ENCODE results near the gene SPRR2G.
"Not testable (repeated sequence)": the region's sequence is repeated elsewhere in the genome, so short reads cannot be mapped to it uniquely, and the experiment has no call there.

The SPRR2G gene

GRCh38 chr1:153140484-153140883, 10.2 kb downstream of the SPRR2G start:
- no peak for DNase-seq (ENCODE audit: low read depth, low spot score)
- H3K4me3 ChIP-seq (ENCODE audit: low read depth, low read length) = no peak overlapping the region
- POLR2A ChIA-PET = no interaction called here
- CTCF ChIA-PET = no interaction called here
- no peak for TF ChIP-seq CTCF (IDR thresholded peaks at IDR 0.05; ENCODE audit: insufficient read depth, low read length, missing control alignments)

DNA sequence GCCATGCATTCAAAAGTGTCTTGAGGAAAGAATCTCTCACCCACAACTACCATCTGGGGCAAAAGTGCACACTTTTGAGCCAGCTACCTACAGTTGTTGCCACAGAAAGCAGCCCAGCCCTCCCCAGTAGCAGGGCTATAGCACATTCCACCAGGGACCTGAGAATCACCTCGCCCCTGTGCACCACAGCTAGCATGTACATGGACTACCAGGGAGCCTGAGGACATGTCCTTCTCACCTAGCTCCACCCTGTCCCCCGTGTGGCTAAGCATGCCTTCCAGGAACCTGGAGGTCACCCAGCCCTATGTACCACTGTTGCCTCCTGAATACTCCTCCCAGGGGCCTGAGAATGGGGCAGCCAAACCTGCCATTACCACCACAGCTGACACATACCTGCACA, 16.9 kb downstream of the SPRR2G start:
- ChIA-PET POLR2A (no interaction called here), CTCF (no interaction called here)
- DNase-seq (ENCODE audit: low read depth, low spot score) = no peak
- H3K4me3 ChIP-seq (ENCODE audit: low read depth, low read length) = no peak overlapping the region
- no peak for TF ChIP-seq CTCF (IDR thresholded peaks at IDR 0.05; ENCODE audit: insufficient read depth, low read length, missing control alignments)

DNA sequence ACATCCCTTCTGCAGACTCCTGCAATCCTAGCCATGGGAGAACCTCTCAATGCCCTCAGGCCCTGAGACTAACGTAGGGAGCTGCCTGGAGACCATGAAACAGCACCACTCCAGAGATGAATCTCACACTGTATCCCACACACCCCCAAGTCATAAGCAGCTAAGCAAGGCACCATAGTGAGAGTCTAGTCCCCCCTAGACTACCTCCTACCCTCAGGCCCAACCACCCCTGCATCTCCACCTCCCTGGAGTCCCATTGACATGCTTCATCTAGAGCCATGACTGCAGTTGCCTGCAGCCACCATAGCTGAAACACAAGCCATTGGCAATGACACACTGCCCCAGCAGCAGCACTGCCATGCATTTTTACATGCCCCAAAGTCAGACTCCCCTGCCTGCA, 17.4 kb downstream of the SPRR2G start:
- ChIA-PET POLR2A (no interaction called here), CTCF (no interaction called here)
- H3K4me3 ChIP-seq (ENCODE audit: low read depth, low read length) = no peak overlapping the region
- no peak for TF ChIP-seq CTCF (IDR thresholded peaks at IDR 0.05; ENCODE audit: insufficient read depth, low read length, missing control alignments)
- DNase-seq (ENCODE audit: low read depth, low spot score) = no peak

- H3K4me3 ChIP-seq (ENCODE audit: low read depth, low read length); CTCF ChIA-PET; POLR2A ChIA-PET; DNase-seq (ENCODE audit: low read depth, low spot score): not testable (repeated sequence)
Measured at GRCh38 chr1:153128688-153129087, 22.0 kb downstream of the SPRR2G start.

GRCh38 chr1:153127296-153127695, 23.4 kb downstream of the SPRR2G start:
- CTCF ChIA-PET = no interaction called here
- no peak overlapping the region for H3K4me3 ChIP-seq (ENCODE audit: low read depth, low read length)
- POLR2A ChIA-PET = no interaction called here
- no peak for TF ChIP-seq CTCF (IDR thresholded peaks at IDR 0.05; ENCODE audit: insufficient read depth, low read length, missing control alignments)
- no peak for DNase-seq (ENCODE audit: low read depth, low spot score)

DNA sequence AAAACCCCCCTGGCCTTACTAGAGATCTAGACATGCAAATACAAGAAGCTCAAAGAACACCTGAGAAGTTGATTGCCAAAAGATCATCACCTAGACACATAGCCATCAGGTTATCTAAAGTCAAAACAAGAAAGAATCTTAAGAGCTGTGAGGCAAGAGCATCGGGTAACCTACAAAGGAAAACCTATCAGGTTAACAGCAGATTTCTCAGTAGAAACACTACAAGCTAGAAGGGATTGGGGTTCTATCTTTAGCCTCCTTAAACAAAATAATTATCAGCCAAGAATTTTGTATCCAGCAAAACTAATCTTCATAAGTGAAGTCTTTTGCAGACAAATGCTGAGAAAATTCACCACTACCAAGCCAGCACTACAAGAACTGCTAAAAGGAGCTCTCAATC, 25.2 kb downstream of the SPRR2G start:
- TF ChIP-seq CTCF (IDR thresholded peaks at IDR 0.05; ENCODE audit: insufficient read depth, low read length, missing control alignments) = no peak
- POLR2A ChIA-PET = no interaction called here
- no peak overlapping the region for H3K4me3 ChIP-seq (ENCODE audit: low read depth, low read length)
- CTCF ChIA-PET = no interaction called here
- DNase-seq (ENCODE audit: low read depth, low spot score) = no peak

GRCh38 chr1:153123793-153124192, 26.9 kb downstream of the SPRR2G start:
- DNase-seq (ENCODE audit: low read depth, low spot score); POLR2A ChIA-PET; H3K4me3 ChIP-seq (ENCODE audit: low read depth, low read length); CTCF ChIA-PET: not testable (repeated sequence)

Data from AG04449 (cell line).